Astrocyte (in vitro differentiated cells and primary cell): ENCODE results near the gene CD151. TPM values are rescaled to one million over a fixed set of nuclear protein-coding genes. Genes with fewer than 3 reads are reported as not detected.

ENCODE experiments used
- DNase-seq: peaks from one replicate; pipeline ENCODE4 v3.0.0-alpha.2; 2010; ENCODE audit warnings: low read depth
- FAIRE-seq: peaks from 2 replicates; lab custom pipeline; 2011; peaks lifted over from hg19 to GRCh38; lab: Jason Lieb, UNC
- H2AFZ ChIP-seq: 2 replicates; pipeline ENCODE4 v1.6.0; 2012; ENCODE audit warnings: low read depth, low read length, inconsistent platforms
- H3K27ac ChIP-seq: 2 replicates; pipeline ENCODE4 v1.5.1; 2011; ENCODE audit warnings: low read depth, low read length, inconsistent platforms
- H3K27me3 ChIP-seq: 2 replicates; pipeline ENCODE4 v1.6.0; 2011; ENCODE audit warnings: low read length, inconsistent platforms; ENCODE audit not compliant: insufficient read depth
- H3K36me3 ChIP-seq: 2 replicates; pipeline ENCODE4 v1.5.1; 2011; ENCODE audit warnings: low read length, inconsistent platforms; ENCODE audit not compliant: insufficient read depth
- H3K4me1 ChIP-seq: 2 replicates; pipeline ENCODE4 v1.5.1; 2011; ENCODE audit warnings: low read length, inconsistent platforms; ENCODE audit not compliant: insufficient read depth
- H3K4me2 ChIP-seq: 2 replicates; pipeline ENCODE4 v1.6.0; 2012; ENCODE audit warnings: low read length, inconsistent platforms
- H3K4me3 ChIP-seq: 2 replicates; pipeline ENCODE4 v1.5.1; 2011; ENCODE audit warnings: low read depth, mild to moderate bottlenecking, low read length, inconsistent platforms; ENCODE audit not compliant: insufficient read depth
- H3K79me2 ChIP-seq: 2 replicates; pipeline ENCODE4 v1.6.0; 2012; ENCODE audit warnings: mild to moderate bottlenecking, low read length, inconsistent platforms; ENCODE audit not compliant: insufficient read depth
- H3K9ac ChIP-seq: 2 replicates; pipeline ENCODE4 v1.6.0; 2012; ENCODE audit warnings: mild to moderate bottlenecking, low read length, inconsistent platforms
- H3K9me3 ChIP-seq: 2 replicates; pipeline ENCODE4 v1.5.1; 2012; ENCODE audit warnings: low read depth, mild to moderate bottlenecking, low read length, inconsistent platforms; ENCODE audit not compliant: insufficient read depth
- H4K20me1 ChIP-seq: 2 replicates; pipeline ENCODE4 v1.6.0; 2012; ENCODE audit warnings: low read length, inconsistent platforms; ENCODE audit not compliant: insufficient read depth
- H3K27ac Mint-ChIP-seq: one replicate; pipeline ENCODE4 v1.8.0; 2021; ENCODE audit warnings: mild to moderate bottlenecking, mixed read lengths; ENCODE audit not compliant: unreplicated experiment
- H3K27me3 Mint-ChIP-seq: one replicate; pipeline ENCODE4 v1.8.0; 2021; ENCODE audit warnings: low read depth, mixed read lengths; ENCODE audit not compliant: unreplicated experiment
- H3K36me3 Mint-ChIP-seq: one replicate; pipeline ENCODE4 v1.8.0; 2021; ENCODE audit warnings: low read depth, mixed read lengths; ENCODE audit not compliant: unreplicated experiment
- H3K4me1 Mint-ChIP-seq: one replicate; pipeline ENCODE4 v1.8.0; 2021; ENCODE audit warnings: low read depth, mixed read lengths; ENCODE audit not compliant: unreplicated experiment
- H3K4me3 Mint-ChIP-seq: one replicate; pipeline ENCODE4 v1.8.0; 2021; ENCODE audit warnings: mild to moderate bottlenecking, moderate library complexity, mixed read lengths; ENCODE audit not compliant: unreplicated experiment
- H3K9me3 Mint-ChIP-seq: one replicate; pipeline ENCODE4 v1.8.0; 2021; ENCODE audit warnings: mild to moderate bottlenecking, mixed read lengths; ENCODE audit not compliant: unreplicated experiment
- CTCF ChIP-seq: IDR thresholded peaks from 2 replicates; pipeline ENCODE4 v1.5.1; 2011; ENCODE audit warnings: low read depth, mild to moderate bottlenecking, inconsistent platforms, low read length, moderate library complexity; ENCODE audit not compliant: insufficient read depth
- EZH2 ChIP-seq: IDR thresholded peaks from 2 replicates; pipeline ENCODE4 v1.6.1; 2012; ENCODE audit warnings: mild to moderate bottlenecking, low read length, inconsistent platforms; ENCODE audit not compliant: insufficient read depth
- total RNA-seq: library from RNA; stranded (reverse); gene quantifications from 2 replicates; pipeline ENCODE4 v1.2.1, GENCODE V29; 2021

Gene CD151
- total RNA-seq, 1 donor from 2014 or later: 421 TPM

DNA sequence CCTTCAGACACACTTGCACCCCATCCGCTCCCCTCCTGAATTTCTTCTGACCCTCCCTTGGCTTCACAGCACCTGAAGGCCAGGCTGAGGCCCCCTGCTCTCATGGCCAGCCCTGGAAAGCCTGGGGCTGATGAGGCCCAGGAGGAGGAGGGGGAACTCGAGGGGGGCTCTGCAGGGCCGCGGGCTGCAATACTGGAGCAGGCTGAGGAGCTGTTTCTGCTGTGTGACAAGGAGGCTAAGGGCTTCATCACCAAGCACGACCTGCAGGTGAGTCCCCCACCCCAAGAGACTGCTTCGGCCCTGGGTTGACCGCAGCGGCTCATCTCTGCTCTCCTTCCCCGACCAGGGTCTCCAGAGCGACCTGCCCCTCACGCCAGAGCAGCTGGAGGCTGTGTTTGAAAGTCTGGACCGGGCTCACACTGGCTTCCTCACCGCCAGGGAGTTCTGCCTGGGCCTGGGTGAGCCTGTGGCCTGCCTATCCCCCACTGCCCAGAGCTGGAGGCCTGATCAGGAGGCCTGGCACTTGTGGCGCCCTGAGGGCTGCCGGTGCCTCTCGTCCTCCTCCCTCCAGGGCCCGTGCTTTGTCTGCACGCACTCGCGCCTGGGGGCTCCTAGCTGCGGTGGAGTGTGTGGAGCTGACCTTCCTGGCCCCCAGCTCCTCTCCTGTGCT lies 4.1 kb upstream of the CD151 start:
- DNase-seq (no peak), FAIRE-seq (no peak)
- Histone ChIP-seq H3K27ac (no peak overlapping the region), H3K27me3 (no peaks in the 10 kb centered on the region), H3K9me3 (no peaks in the 10 kb centered on the region), H3K4me1 (peaks cover 42% of the 10 kb centered on the region), H4K20me1 (peaks cover 37% of the 10 kb centered on the region), H3K9ac (peak overlapping the region; percentile 19), H3K4me3 (no peak overlapping the region), H3K79me2 (peaks cover 12% of the 10 kb centered on the region), H3K36me3 (no peaks in the 10 kb centered on the region), H2AFZ (peak overlapping the region; percentile 55), H3K4me2 (peak overlapping the region; percentile 96)
- peaks cover 6% of the 10 kb centered on the region for H3K4me1 Mint-ChIP-seq
- no peak for TF ChIP-seq EZH2
- H3K27me3 Mint-ChIP-seq: peaks cover 11% of the 10 kb centered on the region
- no peak overlapping the region for H3K4me3 Mint-ChIP-seq
- H3K27ac Mint-ChIP-seq: no peak overlapping the region
- peaks cover 2% of the 10 kb centered on the region for H3K36me3 Mint-ChIP-seq
- no peaks in the 10 kb centered on the region for H3K9me3 Mint-ChIP-seq

DNA sequence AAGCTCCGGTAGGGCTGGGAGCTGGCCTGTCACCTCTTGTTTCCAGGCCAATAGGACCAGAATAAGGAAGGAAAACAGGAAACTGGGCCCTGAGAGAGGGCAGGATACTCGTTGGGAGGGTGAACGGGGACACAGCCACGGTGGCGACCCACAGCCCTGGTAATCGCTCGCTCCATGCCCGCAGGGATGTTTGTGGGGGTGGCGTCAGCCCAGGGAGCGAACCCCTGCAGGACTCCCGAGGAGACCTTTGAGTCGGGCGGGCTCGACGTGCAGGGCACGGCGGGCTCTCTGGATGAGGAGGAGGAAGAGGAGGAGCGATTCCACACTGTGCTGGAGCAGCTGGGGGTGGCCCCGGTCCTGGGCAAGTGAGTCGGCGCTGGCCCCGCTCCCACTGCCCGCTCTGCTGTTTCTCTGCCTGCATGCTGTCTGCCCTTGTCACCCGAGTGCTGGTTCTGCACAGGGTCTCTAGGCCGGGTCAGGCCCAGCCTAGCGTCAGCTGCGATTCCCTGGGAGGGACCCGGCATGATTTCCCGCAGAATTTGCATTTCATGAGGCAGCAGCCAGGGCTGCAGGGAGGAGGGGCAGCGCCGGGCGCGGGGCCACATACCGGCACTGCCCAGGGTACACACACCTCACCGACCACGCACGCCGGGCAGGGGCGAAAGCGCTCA lies 3.4 kb upstream of the CD151 start:
- Histone ChIP-seq H3K79me2 (peaks cover 19% of the 10 kb centered on the region), H2AFZ (peak overlapping the region; percentile 55), H3K27me3 (no peaks in the 10 kb centered on the region), H3K4me3 (peak overlapping the region; percentile 41), H3K4me1 (peaks cover 47% of the 10 kb centered on the region), H3K9ac (peak overlapping the region; percentile 19), H4K20me1 (peaks cover 44% of the 10 kb centered on the region), H3K9me3 (no peaks in the 10 kb centered on the region), H3K4me2 (peak overlapping the region; percentile 96), H3K27ac (no peak overlapping the region), H3K36me3 (no peaks in the 10 kb centered on the region)
- FAIRE-seq: no peak
- H3K36me3 Mint-ChIP-seq: peaks cover 2% of the 10 kb centered on the region
- no peaks in the 10 kb centered on the region for H3K9me3 Mint-ChIP-seq
- no peak overlapping the region for H3K4me3 Mint-ChIP-seq
- H3K4me1 Mint-ChIP-seq: peaks cover 11% of the 10 kb centered on the region
- TF ChIP-seq EZH2 (no peak), CTCF (no peak)
- H3K27ac Mint-ChIP-seq: no peak overlapping the region
- peaks cover 11% of the 10 kb centered on the region for H3K27me3 Mint-ChIP-seq
- DNase-seq: no peak

DNA sequence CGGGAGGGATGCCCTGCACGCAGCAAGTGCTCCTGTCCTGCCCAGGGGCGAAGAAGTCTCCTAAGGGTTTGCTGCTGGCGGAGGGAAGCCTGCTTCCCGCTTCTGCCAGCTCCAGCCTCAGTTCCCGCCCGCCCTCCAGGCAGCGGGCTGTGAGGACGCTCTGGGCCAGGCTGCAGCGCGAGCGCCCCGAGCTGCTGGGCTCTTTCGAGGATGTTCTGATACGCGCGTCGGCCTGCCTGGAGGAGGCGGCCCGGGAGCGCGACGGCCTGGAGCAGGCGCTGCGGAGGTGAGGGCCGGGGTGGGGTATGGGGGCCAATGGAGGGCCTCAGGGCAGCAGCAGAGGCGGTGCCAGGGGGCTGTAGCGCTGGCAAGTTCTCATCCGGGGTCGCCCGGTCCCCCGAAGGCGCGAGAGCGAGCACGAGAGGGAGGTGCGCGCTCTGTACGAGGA lies 2.9 kb upstream of the CD151 start:
- Histone ChIP-seq H2AFZ (peak overlapping the region; percentile 55), H3K79me2 (peaks cover 24% of the 10 kb centered on the region), H3K4me1 (peaks cover 53% of the 10 kb centered on the region), H3K4me3 (peak overlapping the region; percentile 41), H4K20me1 (peaks cover 46% of the 10 kb centered on the region), H3K4me2 (peak overlapping the region; percentile 96), H3K9me3 (no peaks in the 10 kb centered on the region), H3K9ac (peak overlapping the region; percentile 19), H3K36me3 (no peaks in the 10 kb centered on the region), H3K27me3 (no peaks in the 10 kb centered on the region), H3K27ac (no peak overlapping the region)
- H3K9me3 Mint-ChIP-seq: no peaks in the 10 kb centered on the region
- DNase-seq (no peak), FAIRE-seq (no peak)
- H3K27me3 Mint-ChIP-seq: peaks cover 11% of the 10 kb centered on the region
- TF ChIP-seq EZH2: no peak
- TF ChIP-seq CTCF: no peak
- H3K27ac Mint-ChIP-seq: no peak overlapping the region
- peaks cover 2% of the 10 kb centered on the region for H3K36me3 Mint-ChIP-seq
- peaks cover 11% of the 10 kb centered on the region for H3K4me1 Mint-ChIP-seq
- H3K4me3 Mint-ChIP-seq: no peak overlapping the region
